NCI-H1436 treated with DMSO at 0.1 percent for 48 hours (cell line): Measurements from ENCODE around the gene SH2D1A.
"Not testable (repeated sequence)": the region's sequence is repeated elsewhere in the genome, so short reads cannot be mapped to it uniquely, and the experiment has no call there.

Experiments
- DNase-seq: peaks from one replicate; lab custom pipeline; 2025; lab: John Stamatoyannopoulos, UW

SH2D1A gene

DNA sequence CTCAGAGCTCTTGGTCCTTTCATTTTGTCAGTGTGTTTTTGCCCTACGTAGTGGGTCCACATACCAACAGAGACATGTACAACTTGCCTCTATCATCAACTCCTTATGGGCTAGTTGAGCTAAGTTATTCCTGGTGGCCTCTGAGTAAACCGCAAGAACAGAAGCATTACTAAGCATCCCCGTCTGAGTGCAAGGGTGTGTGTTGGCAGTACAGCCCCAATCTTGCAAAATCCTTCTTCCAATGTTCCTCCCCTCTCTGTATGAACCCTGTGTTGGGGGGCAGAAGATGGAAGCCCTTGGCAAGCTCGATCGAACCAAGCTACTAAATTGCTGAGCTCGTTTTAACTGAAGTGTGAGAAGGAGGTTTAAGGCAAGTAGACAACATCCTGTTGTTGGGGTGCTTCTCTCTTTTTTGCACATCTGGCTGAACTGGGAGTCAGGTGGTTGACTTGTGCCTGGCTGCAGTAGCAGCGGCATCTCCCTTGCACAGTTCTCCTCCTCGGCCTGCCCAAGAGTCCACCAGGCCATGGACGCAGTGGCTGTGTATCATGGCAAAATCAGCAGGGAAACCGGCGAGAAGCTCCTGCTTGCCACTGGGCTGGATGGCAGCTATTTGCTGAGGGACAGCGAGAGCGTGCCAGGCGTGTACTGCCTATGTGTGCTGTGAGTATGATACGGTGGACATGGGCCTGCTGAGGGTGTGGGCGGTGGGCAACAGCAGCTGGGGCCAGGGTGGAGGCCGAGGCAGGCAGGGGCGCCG, at the start of gene SH2D1A:
Gene SH2D1A (plus strand): TSS at position 447 of the 760 bp plus-strand sequence. CDS start 80 bp downstream, at position 527.
- no peak for DNase-seq

DNA sequence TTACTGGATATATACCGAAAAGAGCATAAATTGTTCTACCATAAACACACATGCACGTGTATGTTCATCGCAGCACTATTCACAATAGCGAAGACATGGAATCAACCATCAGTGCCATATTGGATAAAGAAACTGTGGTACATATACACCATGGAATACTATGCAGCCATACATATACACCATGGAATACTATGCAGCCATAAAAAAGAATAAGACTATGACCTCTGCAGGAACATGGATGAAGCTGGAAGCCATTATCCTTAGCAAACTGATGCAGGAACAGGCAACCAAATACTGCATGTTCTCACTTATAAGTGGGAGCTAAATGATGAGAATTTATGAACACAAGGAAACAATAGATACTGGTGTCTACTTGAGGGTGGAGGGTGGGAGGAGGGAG, 47.0 kb upstream of the SH2D1A start:
- not testable (repeated sequence) for DNase-seq

- no peak for DNase-seq
Observed at GRCh38 chrX:124300405-124300804, 46.0 kb upstream of the SH2D1A start.

- no peak for DNase-seq
Observed at GRCh38 chrX:124307253-124307907, 39.0 kb upstream of the SH2D1A start.

GRCh38 chrX:124325732-124326131, 20.6 kb upstream of the SH2D1A start:
- no peak for DNase-seq

DNA sequence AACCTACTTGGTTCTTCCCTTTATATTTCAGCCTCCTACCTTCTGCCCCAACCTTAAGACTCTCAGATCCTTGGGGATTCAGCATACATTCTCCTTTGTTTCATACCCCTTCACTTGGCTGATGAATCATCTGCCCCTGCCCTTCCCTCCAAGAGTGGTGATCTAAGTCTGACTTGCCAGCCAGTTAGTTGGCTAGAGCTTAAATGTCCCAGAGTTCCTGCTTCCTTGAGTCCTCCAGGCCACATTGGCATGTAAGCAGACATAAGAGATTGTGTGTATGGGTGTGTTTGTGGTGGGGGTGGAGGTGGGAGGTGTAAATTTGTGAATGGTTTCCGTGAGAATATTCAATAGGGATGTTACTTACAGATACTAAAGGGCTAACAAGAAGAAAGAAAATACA, 17.6 kb upstream of the SH2D1A start:
- DNase-seq: no peak

- no peak for DNase-seq
Observed at GRCh38 chrX:124332481-124333424, 13.6 kb upstream of the SH2D1A start, which contains the start of gene TEX13D. Gene TEX13D (plus strand): TSS chrX:124332660. CDS start chrX:124332918, 258 bp downstream.

GRCh38 chrX:124333862-124334261, 12.5 kb upstream of the SH2D1A start:
- no peak for DNase-seq

DNA sequence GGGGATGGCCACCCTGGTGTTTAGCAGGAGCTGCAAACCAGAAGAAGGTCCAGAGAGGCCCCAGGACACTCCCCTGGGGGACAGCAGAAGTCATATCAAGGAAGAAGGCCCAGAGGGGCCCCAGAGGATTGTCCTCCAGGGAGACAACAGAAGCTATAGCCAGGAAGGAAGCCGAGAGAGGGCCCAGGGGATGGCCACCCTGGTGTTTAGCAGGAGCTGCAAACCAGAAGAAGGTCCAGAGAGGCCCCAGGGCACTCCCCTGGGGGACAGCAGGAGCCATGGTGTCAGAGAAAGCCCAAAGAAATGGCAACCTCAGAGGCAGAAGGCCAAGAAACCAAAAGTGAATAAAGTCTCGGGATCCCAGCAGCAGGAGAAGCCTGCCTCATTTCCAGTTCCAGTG, 11.8 kb upstream of the SH2D1A start:
- not testable (repeated sequence) for DNase-seq

- no peak for DNase-seq
Observed at GRCh38 chrX:124335598-124335997, 10.8 kb upstream of the SH2D1A start.

DNA sequence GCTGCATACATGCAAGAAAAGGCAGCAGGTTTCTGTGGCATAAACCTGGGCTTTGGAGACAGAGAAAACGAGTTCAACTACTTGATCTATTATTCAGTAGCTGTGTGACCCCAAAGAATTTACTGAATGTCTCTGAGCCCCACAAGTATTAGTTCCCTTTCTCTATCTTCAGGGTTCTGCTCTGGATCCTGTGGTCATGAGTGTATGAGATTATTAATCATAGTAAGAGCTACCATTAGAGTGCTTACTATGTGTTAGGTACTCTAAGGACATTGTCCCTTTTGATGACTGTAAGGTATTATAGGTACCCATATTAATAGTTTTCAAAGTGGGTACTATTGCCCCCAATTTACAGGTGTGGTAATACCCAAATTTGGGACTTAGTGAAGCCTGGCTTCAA, 8.4 kb upstream of the SH2D1A start:
- DNase-seq: no peak

DNA sequence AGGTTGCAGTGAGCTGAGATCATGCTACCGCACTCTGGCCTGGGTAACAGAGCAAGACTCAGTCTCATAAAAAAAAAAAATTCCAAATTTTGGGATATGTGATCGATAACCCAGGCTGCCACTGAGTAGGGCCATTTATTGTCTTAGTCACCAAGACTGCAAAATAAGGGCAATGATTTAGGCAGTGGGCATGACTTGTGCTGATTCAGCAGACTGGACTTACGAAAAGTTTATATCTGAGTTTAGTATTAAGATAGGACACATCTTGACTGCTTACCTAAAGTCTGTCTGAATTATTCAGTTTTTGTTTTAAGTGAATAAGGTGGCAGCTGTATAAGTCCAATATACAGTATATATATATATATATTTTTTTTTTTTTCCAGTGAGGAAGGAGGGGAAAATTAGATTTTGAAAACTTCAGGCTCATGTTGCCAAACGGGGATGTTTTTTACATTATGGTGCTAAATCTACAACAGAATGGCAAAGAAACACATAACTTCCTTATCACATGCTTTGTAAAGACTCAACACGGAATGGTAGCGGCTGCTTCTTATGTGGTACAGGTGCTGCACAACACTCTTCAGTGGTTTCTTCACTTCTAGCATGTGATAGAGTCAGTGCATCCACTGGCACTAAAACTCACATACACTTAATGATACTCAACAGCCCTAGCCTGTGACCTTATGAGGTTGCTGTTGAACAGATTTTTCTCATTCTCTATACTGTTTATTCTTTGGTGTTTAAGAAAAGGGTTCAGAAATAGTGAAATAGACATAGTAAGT, 7.4 kb upstream of the SH2D1A start:
- no peak for DNase-seq

GRCh38 chrX:124341396-124342132, 4.8 kb upstream of the SH2D1A start:
- no peak for DNase-seq

- no peak for DNase-seq
Observed at GRCh38 chrX:124342174-124342867, 4.0 kb upstream of the SH2D1A start.

GRCh38 chrX:124343016-124343415, 3.3 kb upstream of the SH2D1A start:
- DNase-seq: no peak

DNA sequence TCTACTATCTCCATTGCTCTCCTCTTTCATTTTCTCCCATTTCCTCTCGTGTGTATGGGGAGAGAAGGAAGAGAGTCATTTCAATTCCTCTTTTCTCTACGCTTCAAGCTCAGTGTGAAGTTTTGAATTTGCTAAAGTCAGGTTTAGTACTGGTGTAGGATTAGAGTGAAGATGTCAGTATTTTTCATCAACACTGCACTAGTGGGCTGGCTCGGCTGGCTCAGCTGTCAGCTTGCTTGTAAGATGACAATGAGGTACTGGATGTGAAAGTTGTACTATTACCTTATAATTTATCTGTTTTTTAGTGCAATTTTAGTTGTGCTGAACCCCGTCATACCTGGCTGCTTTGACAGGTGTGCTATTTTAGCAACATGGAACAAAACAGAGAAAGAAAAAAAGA, 2.1 kb upstream of the SH2D1A start:
- DNase-seq: no peak

GRCh38 chrX:124346877-124347241, 496 bp downstream of the SH2D1A start:
- no peak for DNase-seq

- no peak for DNase-seq
Observed at GRCh38 chrX:124347242-124347641, 879 bp downstream of the SH2D1A start.

DNA sequence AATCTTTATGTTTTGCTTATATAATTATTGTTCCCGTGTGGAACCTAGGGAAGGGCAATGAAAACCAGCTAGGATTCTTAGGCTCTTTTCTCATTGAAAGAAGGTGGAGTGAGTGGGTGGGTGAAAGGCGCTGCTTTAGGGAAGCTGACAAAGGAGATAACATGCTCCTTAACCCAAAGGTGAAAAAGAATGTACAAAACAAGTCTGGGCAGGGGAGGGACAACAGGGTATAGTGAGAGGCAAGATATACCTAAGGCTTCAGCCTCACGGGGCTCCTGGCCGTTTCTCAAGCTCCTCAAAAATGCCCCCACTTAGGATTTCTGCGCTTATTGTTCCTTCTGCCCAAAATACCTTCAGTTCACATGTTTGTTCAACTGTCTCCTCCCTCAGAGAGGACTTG, 1.8 kb downstream of the SH2D1A start:
- no peak for DNase-seq

DNA sequence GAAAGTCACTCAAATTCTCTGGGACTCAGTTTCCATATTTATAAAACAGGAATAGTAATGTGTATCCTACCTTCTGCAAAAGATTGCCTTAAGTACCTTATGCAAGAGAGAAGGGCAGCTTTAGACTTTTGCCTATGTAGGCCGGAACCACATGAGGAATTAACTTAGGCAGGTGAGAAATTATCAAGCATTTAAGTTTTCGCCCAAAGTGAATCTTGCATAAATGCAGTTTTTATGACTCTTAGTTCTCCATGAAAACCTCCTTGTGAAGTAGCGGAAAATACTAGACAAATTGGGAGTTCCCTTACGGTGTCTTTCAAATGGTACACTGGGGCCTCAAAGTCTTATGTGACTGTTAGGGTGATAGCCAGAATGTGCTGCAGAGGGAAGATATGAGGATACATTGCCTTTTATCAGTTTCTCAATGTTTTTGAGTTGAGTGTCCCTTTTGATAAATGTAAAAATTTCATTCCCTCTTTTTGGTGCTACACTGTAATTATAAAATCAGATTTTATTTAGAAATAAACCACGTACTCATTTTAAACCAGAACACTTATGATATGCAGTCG, 2.6 kb downstream of the SH2D1A start:
- DNase-seq: no peak
